Mucosa of gallbladder (tissue), 1 donor: ENCODE data around the gene ARFGAP3. TPM values are rescaled to one million over a fixed set of nuclear protein-coding genes. Genes with fewer than 3 reads are reported as not detected.

Experiments used
- DNase-seq: peaks from one replicate; pipeline ENCODE4 v3.0.0-alpha.2; 2020; ENCODE audit warnings: low spot score
- total RNA-seq: library from RNA; stranded (reverse); gene quantifications from one replicate; pipeline ENCODE4 v1.2.1, GENCODE V29; 2021
- donor health status: DM: no; HTN: no; CAD: no.

ARFGAP3 gene, protein sequence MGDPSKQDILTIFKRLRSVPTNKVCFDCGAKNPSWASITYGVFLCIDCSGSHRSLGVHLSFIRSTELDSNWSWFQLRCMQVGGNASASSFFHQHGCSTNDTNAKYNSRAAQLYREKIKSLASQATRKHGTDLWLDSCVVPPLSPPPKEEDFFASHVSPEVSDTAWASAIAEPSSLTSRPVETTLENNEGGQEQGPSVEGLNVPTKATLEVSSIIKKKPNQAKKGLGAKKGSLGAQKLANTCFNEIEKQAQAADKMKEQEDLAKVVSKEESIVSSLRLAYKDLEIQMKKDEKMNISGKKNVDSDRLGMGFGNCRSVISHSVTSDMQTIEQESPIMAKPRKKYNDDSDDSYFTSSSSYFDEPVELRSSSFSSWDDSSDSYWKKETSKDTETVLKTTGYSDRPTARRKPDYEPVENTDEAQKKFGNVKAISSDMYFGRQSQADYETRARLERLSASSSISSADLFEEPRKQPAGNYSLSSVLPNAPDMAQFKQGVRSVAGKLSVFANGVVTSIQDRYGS
- 49.8 TPM for total RNA-seq

DNA sequence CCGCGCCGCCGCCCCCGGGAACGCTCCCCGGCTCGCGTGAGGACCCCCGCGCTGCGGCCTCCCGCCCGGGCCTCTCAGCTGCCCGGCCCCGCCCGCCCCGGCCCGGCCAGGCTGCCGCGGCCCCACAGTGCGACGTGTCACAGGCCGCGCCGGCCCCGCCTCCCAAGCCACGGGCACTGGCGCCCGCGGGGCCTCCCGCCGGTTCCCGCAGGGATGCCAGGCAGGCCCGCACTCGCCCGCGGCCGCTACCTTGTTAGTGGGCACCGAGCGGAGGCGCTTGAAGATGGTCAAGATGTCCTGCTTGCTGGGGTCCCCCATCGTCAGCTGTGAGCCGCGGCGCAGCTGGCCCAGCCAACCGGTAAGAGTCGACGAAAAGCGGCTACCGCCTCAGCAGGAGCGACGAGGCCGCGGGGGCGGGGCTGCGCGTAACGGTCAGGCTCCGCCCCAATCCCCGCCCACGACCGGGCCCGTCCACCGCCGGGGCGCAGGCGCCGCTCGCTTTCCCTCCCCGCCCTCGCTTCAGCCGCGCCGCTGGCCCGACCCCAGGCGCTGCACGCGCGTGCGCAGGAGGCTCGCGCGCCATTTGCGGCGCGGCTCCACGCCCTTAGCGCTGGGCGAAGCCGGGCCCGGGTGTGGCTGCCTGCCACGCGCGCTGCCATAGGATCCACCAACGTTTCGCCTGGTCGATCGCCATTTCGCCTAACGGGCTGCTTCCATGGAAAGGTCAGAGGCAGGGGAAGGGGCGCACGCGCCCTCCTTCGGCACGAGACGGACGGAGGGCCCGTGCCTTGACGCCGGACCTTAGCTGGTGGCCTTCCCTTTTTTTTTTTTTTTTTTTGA is at the start of gene ARFGAP3:
Gene ARFGAP3 (minus strand): TSS at position 409 of the 840 bp plus-strand sequence. CDS start 91 bp downstream, at position 318.
- peak; percentile 95 for DNase-seq

DNA sequence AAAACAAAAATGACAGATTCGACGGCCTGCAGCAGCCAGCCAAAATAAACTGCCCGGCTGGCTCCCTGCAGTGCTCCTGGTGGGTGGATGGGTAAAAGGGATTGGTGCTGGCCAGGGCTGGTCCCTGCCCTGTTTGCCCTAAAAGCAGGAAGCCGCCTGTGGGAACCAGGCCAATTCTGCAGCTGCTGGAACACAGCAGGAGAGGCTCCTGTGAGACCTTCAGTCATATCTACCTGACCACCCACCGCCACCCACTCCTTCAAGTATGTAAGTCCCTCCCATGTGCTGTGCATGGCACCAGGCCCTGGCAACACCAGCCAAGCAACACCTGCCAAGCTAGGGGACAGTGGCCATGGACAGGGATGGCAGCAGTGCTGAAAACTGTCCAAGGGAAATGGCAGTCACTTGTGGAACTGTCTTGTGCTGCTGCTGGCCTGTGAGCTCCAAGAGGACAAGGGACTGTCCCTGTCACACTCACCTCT is 48.7 kb upstream of the ARFGAP3 start:
- DNase-seq: peak; percentile 68

DNA sequence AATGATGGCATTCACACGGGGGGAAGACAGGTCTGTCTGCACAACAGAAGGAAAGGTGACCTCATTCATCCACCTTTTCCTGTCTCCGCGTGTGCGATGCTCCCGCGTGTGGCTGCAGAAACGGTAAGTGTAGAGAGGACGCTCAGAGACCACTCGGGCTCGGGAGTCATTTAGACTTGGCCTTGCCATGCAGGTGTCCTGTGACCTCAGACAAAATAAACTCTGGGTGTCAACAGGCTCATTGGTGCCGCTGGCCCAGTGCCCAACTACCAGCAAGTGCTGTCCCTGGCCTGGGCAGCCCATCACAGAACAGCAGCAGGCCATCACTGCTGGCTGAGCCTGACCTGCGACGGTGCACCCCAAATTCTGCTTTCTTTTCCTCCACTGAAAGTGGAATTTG is 48.1 kb upstream of the ARFGAP3 start:
- DNase-seq: no peak

DNA sequence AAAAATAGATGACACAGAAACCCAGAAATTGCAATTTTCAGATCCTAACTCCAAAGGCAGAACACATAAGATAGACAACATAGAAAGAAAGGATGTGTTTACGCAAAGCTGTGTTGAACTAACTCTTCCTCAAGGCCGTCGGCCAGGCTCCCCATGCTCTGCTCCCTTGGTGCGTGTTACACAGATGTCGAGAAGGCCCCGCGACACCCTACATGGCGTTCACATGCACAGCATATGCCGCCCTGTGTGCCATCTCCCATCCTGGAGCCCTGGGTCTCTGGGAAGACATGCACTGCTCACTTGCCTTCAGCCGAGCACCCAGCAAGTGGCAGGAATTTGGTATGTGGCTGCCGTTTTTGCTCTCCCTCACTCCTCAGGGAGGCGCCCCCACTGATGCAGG is 47.0 kb upstream of the ARFGAP3 start:
- DNase-seq: no peak

DNA sequence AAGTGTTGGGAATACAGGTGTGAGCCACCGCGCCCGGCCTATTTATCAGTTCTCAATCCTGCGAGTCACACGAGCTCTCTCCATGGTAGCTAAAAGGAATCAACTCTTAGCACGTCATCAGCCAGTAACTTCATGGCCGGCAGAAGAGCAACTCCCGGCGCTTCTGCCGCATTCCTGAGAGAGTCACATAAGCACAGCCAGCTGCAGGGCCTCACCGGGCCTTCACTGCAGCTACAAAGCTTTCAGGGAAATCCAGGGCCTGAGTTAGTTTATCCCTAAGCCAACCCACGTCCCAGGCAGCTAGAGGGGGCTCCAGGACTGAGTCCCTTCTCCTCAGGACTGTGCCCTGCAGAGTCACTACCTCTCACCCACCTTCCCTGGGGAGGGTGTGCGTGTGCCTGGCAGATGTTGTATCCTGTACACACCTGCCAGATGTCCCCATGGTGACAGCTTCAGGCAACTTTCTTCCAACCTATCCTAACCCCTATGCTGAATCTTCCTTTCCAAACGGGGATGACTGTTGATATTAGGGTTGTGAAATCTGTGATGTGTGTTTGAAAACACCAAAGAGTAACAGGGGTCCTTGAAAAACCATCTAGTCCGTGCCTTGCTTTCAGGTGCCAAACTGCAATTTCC is 45.9 kb upstream of the ARFGAP3 start:
- peak; percentile 41 for DNase-seq

DNA sequence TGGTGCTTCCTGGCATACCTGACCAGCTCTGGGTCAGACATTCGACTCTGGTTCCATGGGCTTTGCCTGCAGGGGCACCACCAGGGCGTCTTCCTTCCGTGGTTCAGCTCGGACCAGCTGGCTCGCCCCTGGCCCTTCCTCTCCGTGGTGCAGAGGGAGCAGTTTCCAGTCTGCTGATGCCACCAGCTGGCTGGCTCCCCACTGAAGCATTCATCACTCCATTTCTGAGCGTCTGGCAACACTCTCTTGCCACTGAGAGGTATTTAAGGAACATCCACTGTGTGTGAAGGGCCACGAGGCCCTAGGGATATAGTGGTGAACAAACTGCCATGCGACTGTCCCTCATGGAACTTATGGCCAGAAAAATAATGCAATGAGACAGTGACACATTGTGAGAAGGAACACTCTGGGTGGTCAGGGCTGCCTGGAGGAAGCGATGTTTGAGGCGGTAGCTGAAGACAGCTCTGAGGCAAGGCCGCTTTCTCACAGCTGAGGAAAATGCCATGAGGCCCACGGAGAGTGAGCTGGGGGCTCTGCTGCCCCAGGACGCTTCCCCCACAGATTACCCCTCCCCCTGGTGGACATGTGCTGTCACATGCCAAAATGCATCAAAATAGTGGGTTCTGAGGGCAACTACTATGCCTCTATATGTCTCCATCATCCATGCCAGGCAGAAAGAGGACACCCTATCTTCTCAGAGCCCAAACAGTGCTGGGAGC is 44.9 kb upstream of the ARFGAP3 start:
- DNase-seq: no peak

DNA sequence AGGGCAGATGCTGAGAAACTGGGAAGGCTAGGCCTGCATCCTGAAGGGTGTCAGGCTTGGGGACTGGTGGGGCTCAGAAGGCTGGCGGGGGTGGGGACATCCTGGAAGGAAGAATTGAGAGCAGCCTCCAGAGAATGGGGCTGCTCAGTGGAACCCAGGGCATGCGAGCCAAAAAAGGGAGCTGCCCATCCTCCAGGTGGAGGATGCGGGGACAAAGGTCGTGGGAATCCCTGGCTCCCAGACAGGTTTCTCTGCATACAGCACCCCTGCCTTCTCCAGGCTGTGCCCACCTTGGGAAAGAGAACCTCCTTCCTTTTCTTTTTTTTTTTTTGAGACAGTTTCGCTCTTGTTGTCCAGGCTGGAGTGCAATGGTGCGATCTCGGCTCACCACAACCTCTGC is 40.9 kb upstream of the ARFGAP3 start:
- DNase-seq: no peak

DNA sequence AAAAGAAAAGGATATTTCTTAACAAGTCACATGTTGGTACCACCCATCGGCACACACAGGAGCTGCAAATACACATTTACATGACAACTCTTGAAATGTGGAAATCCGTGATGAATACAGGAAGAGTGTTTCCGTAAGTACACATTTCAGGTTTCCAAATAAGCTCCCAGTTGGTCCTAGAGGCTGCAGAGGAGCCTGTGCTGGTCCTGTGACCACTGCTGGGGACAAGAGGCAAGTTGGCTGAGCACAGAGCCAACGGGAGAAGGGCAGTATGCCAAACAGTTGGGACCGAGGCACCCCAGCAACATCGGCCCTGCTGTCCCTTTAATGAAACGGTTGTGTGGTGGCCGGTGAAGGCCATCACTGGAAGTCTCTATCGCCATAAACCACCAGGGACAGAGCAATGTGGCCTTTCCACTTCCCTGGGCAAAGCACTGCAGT is 38.5 kb upstream of the ARFGAP3 start:
- no peak for DNase-seq

DNA sequence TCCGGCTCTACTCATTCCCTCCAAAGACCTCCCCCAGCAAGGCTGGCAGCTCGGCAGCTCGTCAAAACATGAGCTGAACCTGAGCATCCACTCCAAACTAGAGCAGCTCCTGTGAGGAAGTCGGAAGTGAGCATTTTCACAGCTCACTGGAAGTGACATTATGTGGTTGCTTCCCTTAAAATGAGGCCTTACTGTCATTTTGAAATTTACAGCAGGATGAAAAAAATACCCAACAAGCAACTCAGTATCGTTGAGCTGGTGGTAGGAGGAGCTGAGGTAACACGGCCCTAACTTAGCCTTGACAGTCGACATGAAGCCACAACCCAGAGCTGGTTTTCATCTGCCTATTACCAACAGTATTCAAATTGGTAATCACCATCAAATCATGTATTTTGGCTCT is 38.0 kb upstream of the ARFGAP3 start:
- no peak for DNase-seq

DNA sequence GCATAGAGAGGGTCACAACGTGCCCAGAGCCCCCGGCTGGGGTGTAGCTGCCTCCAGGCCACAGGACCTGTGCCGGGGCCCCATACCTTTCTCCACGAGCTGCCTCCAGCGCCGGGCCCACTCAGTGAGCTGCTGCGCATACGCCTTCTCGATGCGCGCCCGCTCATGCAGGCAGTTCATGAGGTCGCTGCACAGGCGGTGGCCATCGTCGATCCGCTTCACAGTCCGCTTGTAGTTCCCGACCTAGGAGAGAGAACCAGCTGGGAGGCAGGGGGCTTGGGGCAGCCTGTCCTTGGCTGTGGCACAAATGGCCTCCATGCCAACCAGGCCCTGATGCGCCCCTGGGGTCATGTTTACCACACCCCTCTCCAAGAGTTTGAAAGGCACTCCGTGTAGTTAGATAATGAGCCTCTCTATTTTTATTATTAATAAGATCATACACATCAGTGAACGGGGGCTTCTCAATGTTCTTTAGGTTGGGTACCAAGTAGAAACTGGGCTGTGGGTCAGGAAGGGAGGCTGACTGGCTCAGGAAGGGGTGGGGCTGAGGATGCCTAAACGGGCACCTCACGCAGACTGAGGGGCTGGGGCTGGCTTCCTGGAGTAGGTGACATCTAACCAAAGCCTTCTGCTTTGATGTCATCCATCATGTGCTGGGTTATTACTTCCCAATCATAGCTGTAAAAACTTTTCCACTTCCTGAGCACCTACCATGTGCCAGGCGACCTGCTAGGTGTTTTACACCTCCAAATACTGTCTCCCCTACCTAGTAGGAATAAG is 36.5 kb upstream of the ARFGAP3 start:
- DNase-seq: no peak

DNA sequence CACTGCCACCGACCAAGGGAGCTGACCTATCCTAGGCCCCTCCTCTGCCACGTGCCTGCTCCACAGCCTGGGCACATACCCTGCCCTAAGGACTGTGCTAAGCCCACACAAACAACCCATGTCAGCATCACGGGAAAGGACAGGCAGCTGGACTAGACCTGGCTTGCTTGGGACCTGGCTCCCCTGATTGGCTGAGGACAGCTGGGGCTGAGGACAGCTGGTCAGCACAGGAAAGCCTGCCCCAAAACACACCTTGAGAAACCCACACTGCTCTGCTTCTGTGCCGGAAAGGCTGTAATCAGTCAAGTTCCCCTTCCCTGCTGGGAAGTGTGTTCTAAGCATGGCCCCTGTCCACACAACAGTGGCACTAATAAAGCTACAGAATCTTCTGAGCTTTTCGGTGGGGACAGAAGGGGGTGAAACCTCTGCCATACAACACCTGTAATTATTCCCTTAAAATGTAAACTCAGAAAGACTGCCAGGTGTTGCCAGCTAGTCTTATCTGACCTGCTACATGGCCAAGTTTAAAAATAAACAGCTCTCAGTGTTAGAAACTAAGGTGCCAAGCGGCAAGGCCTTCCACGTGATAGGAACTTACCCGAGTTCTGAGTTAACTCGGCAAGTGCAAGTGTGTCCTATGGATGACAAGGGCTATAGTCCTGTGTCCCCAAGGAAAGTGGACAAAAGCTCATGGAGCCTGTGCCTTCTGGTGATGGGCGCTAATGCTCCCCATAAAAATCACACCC is 35.7 kb upstream of the ARFGAP3 start:
- no peak for DNase-seq

DNA sequence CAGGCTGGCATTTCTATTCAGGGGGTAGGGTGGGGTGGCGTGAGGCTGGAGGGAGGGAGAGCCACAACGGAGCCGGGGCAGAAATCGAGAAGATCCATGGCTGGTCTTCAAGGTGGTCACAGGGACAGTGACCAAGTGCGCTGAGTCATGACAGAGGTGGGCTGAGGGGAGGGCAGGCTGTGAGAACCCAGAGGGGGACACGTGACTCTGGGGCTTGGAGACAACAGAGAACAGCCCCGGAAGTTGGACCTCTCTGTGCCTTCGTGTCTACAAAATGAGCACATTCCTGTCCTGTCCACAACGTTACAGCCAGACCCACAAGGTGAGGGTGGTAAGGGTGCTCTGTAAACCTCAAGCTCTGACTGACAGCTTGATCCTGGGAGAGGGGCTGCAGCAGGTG is 35.1 kb upstream of the ARFGAP3 start:
- DNase-seq: no peak

DNA sequence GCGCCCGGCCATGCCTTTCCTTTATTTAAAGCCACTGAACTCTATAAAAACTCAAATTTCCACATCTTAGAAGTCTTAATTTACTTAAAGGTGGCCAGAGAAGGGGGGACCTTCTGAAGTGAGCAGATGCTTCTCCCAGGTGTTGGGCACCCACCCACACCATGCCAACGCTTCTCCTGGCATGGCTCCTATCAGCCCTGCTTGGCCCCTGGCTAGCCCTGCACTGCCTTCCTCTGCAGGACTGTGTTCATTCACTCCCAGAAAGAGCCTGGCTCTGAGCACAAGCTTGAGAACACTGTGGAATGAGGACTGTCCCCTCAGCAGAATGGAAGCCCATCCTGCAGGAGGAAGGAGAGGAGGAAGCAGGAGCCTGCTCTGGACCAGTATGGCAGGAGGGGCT is 34.6 kb upstream of the ARFGAP3 start:
- DNase-seq: no peak

DNA sequence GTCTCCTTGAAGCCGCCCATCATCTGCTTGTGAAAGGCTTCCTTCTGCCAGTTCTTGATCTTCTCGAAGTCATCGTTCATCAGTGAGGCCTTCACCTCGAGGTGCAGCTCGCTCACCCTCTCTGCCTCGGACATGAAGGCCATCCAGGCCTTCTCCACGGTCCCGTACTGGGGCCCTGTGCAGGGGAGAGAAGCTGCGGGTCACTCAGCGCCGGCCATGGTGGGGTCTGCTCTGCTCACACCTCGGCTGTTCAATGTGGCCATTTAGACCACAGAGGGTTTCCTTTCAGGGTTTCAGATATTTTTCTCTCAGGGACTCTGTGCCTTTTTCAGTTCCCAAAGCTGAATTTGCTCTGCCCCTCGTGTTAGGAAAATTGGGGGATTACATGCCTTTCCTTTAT is 33.9 kb upstream of the ARFGAP3 start:
- no peak for DNase-seq

DNA sequence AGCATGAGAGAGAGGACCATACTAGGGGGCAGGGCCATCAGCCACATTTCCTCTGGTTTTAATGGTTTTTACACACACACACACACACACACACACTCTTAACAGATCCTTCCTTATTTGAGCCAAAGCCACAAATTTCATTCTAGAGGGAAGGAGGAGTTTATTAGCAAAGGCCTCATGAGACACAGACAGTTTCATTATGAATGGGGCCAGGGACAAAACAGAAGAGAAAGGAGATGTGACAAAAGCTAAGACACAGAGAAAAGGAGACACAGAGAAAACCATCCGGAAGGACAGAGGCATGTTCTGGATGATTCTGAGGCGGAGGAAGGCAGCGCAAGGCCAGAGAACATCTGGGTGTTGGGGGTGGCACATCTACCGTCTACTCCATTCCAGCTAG is 32.2 kb upstream of the ARFGAP3 start:
- no peak for DNase-seq

DNA sequence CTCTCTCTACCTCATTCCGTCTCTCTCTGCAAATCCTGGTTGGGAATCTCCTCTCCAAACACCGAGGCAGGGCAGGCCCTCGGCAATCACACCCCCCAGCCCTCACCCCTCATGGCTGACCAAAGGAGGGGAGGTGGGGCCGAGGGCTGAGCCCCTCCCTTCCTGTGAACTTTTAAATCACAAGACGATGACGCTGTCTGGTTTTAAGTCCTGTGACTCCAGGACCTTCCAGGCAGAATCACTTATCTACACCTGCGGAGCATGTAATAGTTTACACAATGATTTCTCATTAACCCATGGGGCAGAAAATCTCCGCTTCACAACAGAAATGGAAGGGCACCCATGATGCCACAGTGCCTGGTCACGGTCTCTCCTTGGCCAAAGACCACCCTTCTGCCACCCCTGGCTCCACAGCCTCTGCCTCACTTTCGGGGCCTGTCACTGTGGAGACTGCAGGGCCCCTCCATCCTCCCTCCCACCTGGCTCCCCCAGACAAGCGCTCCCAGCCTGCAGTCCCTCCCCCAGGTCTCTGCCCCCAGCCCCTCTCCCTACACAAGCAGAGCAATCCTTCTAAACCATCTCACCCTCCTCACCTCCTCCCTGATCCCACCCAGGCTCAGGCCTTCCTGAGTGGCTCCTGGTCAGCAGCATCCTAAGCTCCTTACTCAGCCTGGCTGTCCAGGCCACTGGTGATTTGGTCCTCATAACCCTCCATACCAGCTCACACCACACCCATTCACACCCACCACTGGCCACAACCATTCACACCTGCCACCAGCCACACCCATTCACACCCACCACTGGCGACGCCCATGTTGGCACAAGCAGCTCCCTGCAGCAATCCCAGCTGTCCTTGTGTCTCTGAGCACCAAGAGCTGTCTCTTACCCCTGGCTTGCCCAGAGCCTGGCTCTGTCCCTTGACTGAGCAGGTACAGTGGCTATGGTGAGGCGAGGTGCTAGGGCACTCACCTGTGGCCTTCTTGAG is 30.7 kb upstream of the ARFGAP3 start:
- DNase-seq: peak; percentile 80

DNA sequence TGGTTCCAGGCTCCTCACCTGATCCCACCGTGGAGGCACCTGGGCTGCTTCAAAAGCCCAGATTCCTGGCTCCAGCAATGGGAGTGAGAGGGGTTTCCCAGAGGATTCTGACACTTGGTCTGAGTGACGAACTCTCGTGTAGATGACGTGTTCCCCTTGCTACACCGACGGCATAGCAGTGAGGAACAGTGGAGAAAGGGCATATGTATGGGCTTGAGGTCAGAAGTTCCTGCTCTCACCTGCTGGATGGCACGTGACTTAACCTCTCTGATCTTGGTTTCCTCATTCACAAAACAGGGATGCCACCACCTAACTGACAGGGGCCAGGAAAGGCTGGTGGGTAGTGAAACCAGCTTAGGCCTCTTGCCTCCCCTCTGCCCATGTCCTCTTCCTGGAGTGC is 30.0 kb upstream of the ARFGAP3 start:
- no peak for DNase-seq

DNA sequence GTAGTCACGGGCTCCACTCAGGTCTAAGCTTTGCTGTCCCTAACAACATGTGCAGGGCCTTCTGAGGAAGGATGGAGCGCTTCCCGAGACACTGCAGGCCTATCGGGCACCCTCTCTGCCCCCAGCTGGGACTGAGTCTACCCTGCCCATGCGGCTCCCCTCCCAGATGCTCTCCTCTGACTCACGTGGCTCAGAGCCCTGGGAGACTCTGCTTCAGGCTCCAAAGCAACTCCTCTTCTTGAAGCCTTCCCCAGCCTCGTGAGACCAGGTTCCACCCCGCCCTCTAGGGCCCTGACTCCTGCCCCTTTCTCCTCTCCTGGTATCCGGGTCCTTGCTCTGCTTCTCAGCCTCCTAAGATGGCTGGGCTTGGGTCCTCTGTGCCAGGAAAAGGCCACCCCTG is 28.4 kb upstream of the ARFGAP3 start:
- DNase-seq: no peak
